Nephron (organoid): Measurements from ENCODE around the gene P2RY4.
"Not testable (repeated sequence)": the region's sequence is repeated elsewhere in the genome, so short reads cannot be mapped to it uniquely, and the experiment has no call there.

Experiments
- H3K27ac Mint-ChIP-seq, 3 experiments: 2 replicates each; pipeline ENCODE4 v1.8.0; 2020; ENCODE audit warnings: mixed read lengths in 3 of 3, mild to moderate bottlenecking in 2 of 3, moderate library complexity in 1 of 3
- H3K27me3 Mint-ChIP-seq: 2 replicates; pipeline ENCODE4 v1.8.0; 2021; ENCODE audit warnings: low read depth, mild to moderate bottlenecking, moderate library complexity, mixed read lengths
- H3K36me3 Mint-ChIP-seq: 2 replicates; pipeline ENCODE4 v1.8.0; 2020; ENCODE audit warnings: low read depth, mixed read lengths
- H3K4me1 Mint-ChIP-seq: 2 replicates; pipeline ENCODE4 v1.8.0; 2020; ENCODE audit warnings: mixed read lengths
- H3K4me3 Mint-ChIP-seq, 3 experiments: 2 replicates each; pipeline ENCODE4 v1.8.0; 2020; ENCODE audit warnings: mild to moderate bottlenecking in 3 of 3, mixed read lengths in 3 of 3, moderate library complexity in 2 of 3
- H3K9me3 Mint-ChIP-seq: 2 replicates; pipeline ENCODE4 v1.8.0; 2020; ENCODE audit warnings: mixed read lengths
- CTCF ChIP-seq, 3 experiments: fragments of 200-600 bp; sonication (generic); IDR thresholded peaks; one replicate each; pipeline ENCODE4 v1.5.0; 2021; ENCODE audit warnings: antibody characterized with exemption in 3 of 3; ENCODE audit not compliant: unreplicated experiment in 3 of 3

P2RY4 gene

DNA sequence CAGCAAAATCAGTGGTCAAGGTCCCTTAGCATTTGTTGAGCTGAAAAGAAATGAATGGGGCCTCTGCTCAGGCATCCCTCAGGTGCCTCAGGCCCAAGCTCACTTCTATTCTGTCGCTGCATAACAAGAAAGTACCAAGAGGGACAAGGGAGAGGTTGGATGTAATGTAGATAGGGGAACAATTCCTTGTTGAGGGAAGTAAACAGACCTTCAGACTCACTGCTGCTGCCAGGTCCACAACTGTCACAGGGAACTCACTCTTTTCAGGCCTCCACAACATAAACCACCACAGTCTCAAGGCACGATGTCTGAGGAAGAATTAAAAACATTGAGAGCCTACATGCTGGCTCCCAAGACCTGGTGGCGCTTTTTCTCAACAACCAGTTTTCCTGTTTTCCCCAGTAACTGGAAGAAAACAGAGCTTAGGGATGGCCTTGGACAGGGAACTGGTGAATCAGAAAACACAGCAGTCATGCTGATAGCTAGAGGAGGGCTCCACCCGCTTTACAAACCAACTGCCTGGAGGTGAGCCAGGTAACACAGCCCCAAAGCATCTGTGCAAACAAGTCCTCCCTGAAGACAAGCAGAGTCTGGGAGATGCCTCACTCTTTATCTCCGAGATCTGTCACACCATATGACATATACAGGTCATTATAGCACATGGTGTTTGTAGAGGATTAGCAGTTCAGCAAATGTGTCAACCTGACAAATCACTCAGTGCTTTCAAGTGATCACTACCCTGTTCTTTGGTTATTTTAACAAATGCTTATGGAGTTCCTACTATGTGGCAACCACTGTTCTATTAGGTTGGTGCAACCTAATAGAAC, 39.9 kb downstream of the P2RY4 start:
- Mint-ChIP-seq H3K9me3 (peaks cover 3% of the 10 kb centered on the region), H3K4me1 (no peaks in the 10 kb centered on the region), H3K27ac (no peak overlapping the region), H3K36me3 (no peaks in the 10 kb centered on the region), H3K27me3 (no peaks in the 10 kb centered on the region), H3K4me3 (no peak overlapping the region)
- TF ChIP-seq CTCF (IDR thresholded peaks at IDR 0.05; ENCODE audit: unreplicated experiment in 3 of 3), result no peak

- not testable (repeated sequence) for H3K27me3 Mint-ChIP-seq, H3K27ac Mint-ChIP-seq, H3K4me1 Mint-ChIP-seq, H3K36me3 Mint-ChIP-seq, H3K4me3 Mint-ChIP-seq
- H3K9me3 Mint-ChIP-seq, result peaks cover 17% of the 10 kb centered on the region
Measured at GRCh38 chrX:70209570-70209969, 50.4 kb downstream of the P2RY4 start.

DNA sequence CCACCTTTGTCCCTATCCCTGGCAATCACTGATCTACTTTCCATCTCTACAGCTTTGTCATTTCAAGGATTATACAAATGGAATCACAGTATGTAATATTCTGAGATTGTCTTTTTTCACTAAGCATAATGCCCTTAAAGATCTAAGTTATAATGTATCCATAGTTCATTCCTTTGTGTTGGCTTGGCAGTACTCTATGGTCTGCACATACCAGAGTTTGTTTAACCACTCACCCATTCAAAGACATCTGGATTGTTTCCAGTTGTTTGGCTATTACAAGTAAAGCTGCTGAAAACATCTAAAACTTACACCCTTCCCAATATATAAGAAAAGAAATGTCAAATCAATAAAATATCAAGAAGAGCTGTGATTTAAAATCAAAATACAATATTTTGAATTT, 51.5 kb downstream of the P2RY4 start:
- H3K27me3 Mint-ChIP-seq, result no peaks in the 10 kb centered on the region
- H3K27ac Mint-ChIP-seq, result no peak overlapping the region
- TF ChIP-seq CTCF (IDR thresholded peaks at IDR 0.05; ENCODE audit: unreplicated experiment in 3 of 3), result no peak
- H3K9me3 Mint-ChIP-seq, result peaks cover 21% of the 10 kb centered on the region
- no peak overlapping the region for H3K4me3 Mint-ChIP-seq
- H3K4me1 Mint-ChIP-seq, result no peaks in the 10 kb centered on the region
- H3K36me3 Mint-ChIP-seq, result no peaks in the 10 kb centered on the region
